SH-SY5Y (cell line): ENCODE results near the gene DMXL1.

Experiments
- GATA2 ChIP-seq: IDR thresholded peaks from 2 replicates; pipeline ENCODE4 v1.6.1; 2011; ENCODE audit warnings: mild to moderate bottlenecking, low read depth, low read length
- GATA3 ChIP-seq: IDR thresholded peaks from 2 replicates; pipeline ENCODE4 v1.6.1; 2011; ENCODE audit warnings: low read depth, mild to moderate bottlenecking, low read length, moderate library complexity

DNA sequence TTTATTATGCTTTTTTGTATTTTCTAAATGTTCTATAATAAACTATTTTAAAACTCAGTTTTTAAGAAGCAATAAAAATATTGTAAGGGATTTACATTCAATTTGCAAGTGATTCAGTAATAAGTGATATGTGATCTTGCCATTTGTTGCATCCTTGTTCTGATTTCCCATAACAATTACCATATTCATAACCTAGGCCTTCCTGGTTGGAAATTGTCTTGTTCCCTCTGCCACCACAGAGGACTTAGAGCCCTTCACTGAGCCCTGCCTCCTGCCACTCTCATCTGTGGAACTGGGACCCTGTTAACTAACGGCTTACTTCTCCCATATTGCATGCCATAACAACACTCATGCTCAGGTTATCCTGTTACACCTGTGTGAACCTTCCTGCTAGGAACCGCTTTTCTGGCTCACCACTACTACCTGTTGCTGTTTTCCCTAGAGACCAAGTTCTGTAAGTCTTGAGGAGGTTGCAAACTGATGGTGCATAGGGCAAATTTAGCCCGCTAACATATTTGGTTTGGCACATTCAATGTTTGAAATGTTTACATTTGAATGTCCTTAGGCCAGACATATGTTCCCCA lies 49.6 kb upstream of the DMXL1 start:
- no peak for TF ChIP-seq GATA2
- TF ChIP-seq GATA3, result no peak
